ENCODE measurements around the gene ASB13. TPM values are rescaled to one million over a fixed set of nuclear protein-coding genes. Genes with fewer than 3 reads are reported as not detected.

ASB13 gene
- total and polyA plus RNA-seq, 2 experiments from 2014 or later = 16.9 to 18.1 TPM

DNA sequence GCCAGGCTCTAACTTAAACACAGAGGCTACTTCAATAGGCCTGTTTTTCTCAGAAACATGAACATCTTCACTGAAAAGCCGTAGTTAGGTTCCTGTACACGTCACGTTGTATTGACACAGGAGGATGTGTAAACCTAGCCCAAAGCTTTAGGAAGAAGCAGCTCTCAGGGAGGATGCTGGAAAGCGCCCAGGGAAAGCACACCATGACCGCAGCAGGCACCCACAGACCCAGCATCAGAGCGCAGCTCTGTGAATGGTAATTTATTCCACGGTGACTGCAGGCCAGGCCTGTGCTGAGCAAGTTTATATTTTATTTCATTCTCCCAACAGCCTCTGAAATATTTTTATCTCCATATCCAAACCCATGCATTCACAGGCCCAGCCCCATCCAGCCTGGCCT lies 51.1 kb downstream of the ASB13 start:
- H3K4me3 ChIP-seq = no peak overlapping the region

DNA sequence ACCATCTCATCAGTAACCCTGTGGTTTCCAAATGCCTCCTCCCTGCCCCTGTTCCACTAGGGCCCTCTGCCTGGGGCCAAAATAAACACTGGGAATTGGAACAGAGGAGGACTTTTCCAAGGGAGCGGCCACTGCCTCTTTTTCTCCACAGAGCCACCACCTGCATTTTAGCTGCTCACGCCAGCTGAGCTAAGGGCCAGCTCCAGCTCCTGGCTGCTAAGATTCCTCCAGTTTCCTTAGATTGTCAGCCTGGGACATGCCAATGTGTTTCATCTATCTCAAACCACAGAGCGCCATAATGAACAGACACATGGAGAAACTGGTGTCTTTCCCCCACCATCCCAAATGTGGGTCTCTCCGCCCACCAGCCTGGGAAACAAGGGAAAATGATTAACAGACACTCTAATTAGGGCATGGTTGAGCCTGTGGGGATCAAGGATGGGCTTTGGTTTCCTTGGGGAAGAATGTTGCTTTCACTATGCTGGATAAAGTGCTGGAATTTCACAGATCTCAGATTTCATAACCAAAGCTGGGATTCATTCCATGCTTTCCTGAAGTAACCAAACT lies 52.2 kb downstream of the ASB13 start:
- Histone ChIP-seq H3K9me3 (ENCODE audit: low read depth) (no peaks in the 10 kb centered on the region), H3K4me3 (no peak overlapping the region), H3K9me2 (replicated peaks; ENCODE audit: insufficient read depth) (no peaks in the 10 kb centered on the region), H3K27me3 (no peaks in the 10 kb centered on the region), H3K27ac (peak overlapping the region; percentile 77), H3K79me2 (no peaks in the 10 kb centered on the region), H2AFZ (no peak overlapping the region), H3K36me3 (replicated peaks; ENCODE audit: insufficient read depth, low read depth) (no peaks in the 10 kb centered on the region), H3K4me2 (no peak overlapping the region), H3K4me1 (ENCODE audit: insufficient read depth) (peaks cover 40% of the 10 kb centered on the region), H4K20me1 (ENCODE audit: insufficient read depth, poor library complexity, severe bottlenecking) (no peaks in the 10 kb centered on the region)
- WGBS (ENCODE audit: low lambda C conversion rate, missing lambda C conversion rate) = 60% methylated on average over 4 of the region's 4 CpGs
- TF ChIP-seq, protein P1, sequence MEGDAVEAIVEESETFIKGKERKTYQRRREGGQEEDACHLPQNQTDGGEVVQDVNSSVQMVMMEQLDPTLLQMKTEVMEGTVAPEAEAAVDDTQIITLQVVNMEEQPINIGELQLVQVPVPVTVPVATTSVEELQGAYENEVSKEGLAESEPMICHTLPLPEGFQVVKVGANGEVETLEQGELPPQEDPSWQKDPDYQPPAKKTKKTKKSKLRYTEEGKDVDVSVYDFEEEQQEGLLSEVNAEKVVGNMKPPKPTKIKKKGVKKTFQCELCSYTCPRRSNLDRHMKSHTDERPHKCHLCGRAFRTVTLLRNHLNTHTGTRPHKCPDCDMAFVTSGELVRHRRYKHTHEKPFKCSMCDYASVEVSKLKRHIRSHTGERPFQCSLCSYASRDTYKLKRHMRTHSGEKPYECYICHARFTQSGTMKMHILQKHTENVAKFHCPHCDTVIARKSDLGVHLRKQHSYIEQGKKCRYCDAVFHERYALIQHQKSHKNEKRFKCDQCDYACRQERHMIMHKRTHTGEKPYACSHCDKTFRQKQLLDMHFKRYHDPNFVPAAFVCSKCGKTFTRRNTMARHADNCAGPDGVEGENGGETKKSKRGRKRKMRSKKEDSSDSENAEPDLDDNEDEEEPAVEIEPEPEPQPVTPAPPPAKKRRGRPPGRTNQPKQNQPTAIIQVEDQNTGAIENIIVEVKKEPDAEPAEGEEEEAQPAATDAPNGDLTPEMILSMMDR (IDR thresholded peaks at IDR 0.05; ENCODE audit: poor library complexity) = no peak
- no peak for TF ChIP-seq EZH2phosphoT487 (IDR thresholded peaks at IDR 0.05; ENCODE audit: low read depth, severe bottlenecking, unreplicated experiment)
- TF ChIP-seq EZH2 (IDR thresholded peaks at IDR 0.05; ENCODE audit: borderline replicate concordance) = no peak
- DNase-seq (ENCODE audit: low spot score) = no peak

More for the DNA sequence above, 51.1 kb downstream of the ASB13 start:
- no peak overlapping the region for H3K4me2 ChIP-seq
- no peaks in the 10 kb centered on the region for H3K79me2 ChIP-seq
- H2AFZ ChIP-seq = no peak overlapping the region
- 89% methylated on average over 7 of the region's 7 CpGs for WGBS (ENCODE audit: low lambda C conversion rate, missing lambda C conversion rate)
- H3K4me1 ChIP-seq (ENCODE audit: insufficient read depth) = peaks cover 38% of the 10 kb centered on the region
- no peaks in the 10 kb centered on the region for H3K9me3 ChIP-seq (ENCODE audit: low read depth)
- no peaks in the 10 kb centered on the region for H4K20me1 ChIP-seq (ENCODE audit: insufficient read depth, poor library complexity, severe bottlenecking)
- H3K36me3 ChIP-seq (replicated peaks; ENCODE audit: insufficient read depth, low read depth) = no peaks in the 10 kb centered on the region
- H3K27me3 ChIP-seq = no peaks in the 10 kb centered on the region
- no peak for DNase-seq (ENCODE audit: low spot score)
- peak overlapping the region; percentile 77 for H3K27ac ChIP-seq
- no peaks in the 10 kb centered on the region for H3K9me2 ChIP-seq (replicated peaks; ENCODE audit: insufficient read depth)
- no peak for TF ChIP-seq EZH2phosphoT487 (IDR thresholded peaks at IDR 0.05; ENCODE audit: low read depth, severe bottlenecking, unreplicated experiment)
- TF ChIP-seq, protein P1 (IDR thresholded peaks at IDR 0.05; ENCODE audit: poor library complexity) = no peak
- no peak for TF ChIP-seq EZH2 (IDR thresholded peaks at IDR 0.05; ENCODE audit: borderline replicate concordance)

DNA sequence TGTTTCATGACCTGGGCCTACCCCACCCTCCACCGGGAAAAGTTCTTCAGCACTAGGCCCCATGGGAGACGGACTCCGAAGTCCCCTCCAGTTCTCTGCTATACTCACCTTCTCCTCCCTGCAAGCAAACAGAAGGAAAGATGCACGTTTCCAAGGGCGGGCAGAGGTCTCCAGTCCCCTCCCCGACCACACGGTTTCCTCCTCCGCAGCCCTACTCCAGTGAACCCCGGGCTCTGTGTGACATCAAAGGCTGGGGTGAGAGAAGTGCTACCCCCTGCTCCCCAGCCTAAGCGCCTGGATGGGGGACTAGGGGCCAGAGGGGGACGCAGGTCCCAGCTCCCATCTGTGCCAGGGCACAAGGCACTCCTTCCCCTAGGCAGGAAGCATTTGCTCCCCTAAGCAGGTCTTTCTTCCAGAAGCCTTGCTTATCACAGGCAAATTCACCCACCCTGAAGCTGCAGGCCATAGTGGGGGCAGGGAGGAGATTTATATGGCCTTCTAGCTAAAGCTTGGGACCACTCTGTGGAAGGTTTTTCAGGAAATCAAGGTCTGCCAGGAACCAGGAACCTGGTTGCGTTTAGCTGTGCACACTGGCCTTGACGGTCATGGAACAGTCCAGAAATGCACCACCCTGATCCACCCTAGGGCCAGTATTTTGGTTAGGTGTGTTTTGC lies 52.8 kb downstream of the ASB13 start:
- Histone ChIP-seq H3K79me2 (no peaks in the 10 kb centered on the region), H3K36me3 (replicated peaks; ENCODE audit: insufficient read depth, low read depth) (no peaks in the 10 kb centered on the region), H2AFZ (no peak overlapping the region), H3K4me3 (no peak overlapping the region), H3K4me1 (ENCODE audit: insufficient read depth) (peaks cover 38% of the 10 kb centered on the region), H3K9me3 (ENCODE audit: low read depth) (no peaks in the 10 kb centered on the region), H3K4me2 (no peak overlapping the region), H4K20me1 (ENCODE audit: insufficient read depth, poor library complexity, severe bottlenecking) (no peaks in the 10 kb centered on the region), H3K27ac (peak overlapping the region; percentile 77), H3K9me2 (replicated peaks; ENCODE audit: insufficient read depth) (no peaks in the 10 kb centered on the region), H3K27me3 (no peaks in the 10 kb centered on the region)
- WGBS (ENCODE audit: low lambda C conversion rate, missing lambda C conversion rate) = 85% methylated on average over 13 of the region's 13 CpGs
- DNase-seq (ENCODE audit: low spot score) = no peak
- TF ChIP-seq EZH2 (IDR thresholded peaks at IDR 0.05; ENCODE audit: borderline replicate concordance) (no peak), EZH2phosphoT487 (IDR thresholded peaks at IDR 0.05; ENCODE audit: low read depth, severe bottlenecking, unreplicated experiment) (no peak)
- TF ChIP-seq, protein P1 (IDR thresholded peaks at IDR 0.05; ENCODE audit: poor library complexity) = no peak
